Brain microvascular endothelial cell (primary cell): ENCODE results near the gene PIK3R6.

Source experiments
- DNase-seq: peaks from one replicate; pipeline ENCODE4 v3.0.0-alpha.2; 2020
- H3K27ac ChIP-seq: fragments of 250-450 bp; sonication (Bioruptor Pico); 2 replicates; pipeline ENCODE4 v1.5.1; 2020; ENCODE audit warnings: mild to moderate bottlenecking, moderate library complexity
- H3K27me3 ChIP-seq: fragments of 250-450 bp; sonication (Bioruptor Pico); replicated peaks from 2 replicates; pipeline ENCODE4 v1.5.1; 2020; ENCODE audit warnings: mild to moderate bottlenecking
- H3K36me3 ChIP-seq: fragments of 250-450 bp; sonication (Bioruptor Pico); replicated peaks from 2 replicates; pipeline ENCODE4 v1.5.1; 2020; ENCODE audit warnings: mild to moderate bottlenecking
- H3K4me3 ChIP-seq: 2 replicates; pipeline ENCODE4 v1.5.1; 2011; ENCODE audit warnings: low read depth, mild to moderate bottlenecking, control low read depth, low read length, moderate library complexity
- CTCF ChIP-seq: IDR thresholded peaks from 2 replicates; pipeline ENCODE4 v1.5.1; 2011; ENCODE audit warnings: low read depth, mild to moderate bottlenecking, moderate library complexity, low read length, control low read depth, inconsistent platforms; ENCODE audit errors: missing control alignments
- in situ Hi-C: cut with HindIII; loops from 2 replicates; pipeline ENCODE4 v1.10.0; 2017; ENCODE audit warnings: low sequenced_read_pairs, low pct_ligation_motif_present

Gene PIK3R6

GRCh38 chr17:8753976-8754440 is 113.5 kb downstream of the PIK3R6 start:
- no peaks in the 10 kb centered on the region for H3K36me3 ChIP-seq
- DNase-seq: peak; percentile 22
- no peak overlapping the region for H3K4me3 ChIP-seq
- peak; percentile 53 for TF ChIP-seq CTCF
- in situ Hi-C loops: no loop called here
- H3K27me3 ChIP-seq: no peaks in the 10 kb centered on the region
- H3K27ac ChIP-seq: no peak overlapping the region

GRCh38 chr17:8753136-8753975 is 114.1 kb downstream of the PIK3R6 start:
- Histone ChIP-seq H3K36me3 (no peaks in the 10 kb centered on the region), H3K27ac (no peak overlapping the region), H3K27me3 (no peaks in the 10 kb centered on the region), H3K4me3 (no peak overlapping the region)
- in situ Hi-C loops: no loop called here
- TF ChIP-seq CTCF: no peak
- DNase-seq: no peak
